ENCODE data around the gene IGFBP4.

DNA sequence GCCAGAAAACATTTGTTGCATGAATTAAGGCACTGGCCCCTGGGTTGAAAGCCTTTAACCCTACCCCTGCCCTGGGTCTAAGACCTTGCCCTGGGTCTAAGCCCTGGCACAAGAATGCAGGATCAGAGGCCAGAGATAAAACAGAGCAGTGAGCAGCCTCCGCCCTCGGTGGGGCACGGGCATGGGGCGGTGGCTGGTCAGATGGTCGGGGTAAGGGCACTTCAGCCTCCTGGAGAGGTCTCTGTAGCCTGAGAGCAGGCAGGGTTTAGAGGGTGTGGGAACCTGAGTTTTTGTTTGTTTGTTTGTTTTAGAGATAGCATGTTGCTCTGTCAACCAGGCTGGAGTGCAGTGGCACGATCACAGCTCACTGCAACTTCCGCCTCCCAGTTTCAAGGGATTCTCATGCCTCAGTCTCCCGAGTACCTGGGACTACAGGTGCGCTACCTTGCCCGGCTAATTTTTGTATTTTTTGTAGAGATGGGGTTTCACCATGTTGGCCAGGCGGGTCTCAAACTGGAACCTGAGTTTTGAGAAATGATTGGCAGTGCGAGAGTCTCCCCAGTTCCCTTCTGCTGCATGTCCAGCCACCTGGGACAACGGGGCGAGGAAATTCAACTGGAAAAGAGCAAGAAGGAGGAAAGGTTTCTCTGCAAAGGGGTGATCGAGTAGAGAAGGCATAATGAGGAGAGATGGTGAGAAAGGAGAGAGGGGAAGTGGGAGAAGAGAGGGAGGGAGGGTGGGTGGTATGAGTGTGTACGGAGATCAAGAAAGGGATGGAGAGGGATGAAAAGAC lies 30.5 kb downstream of the IGFBP4 start:
- TF ChIP-seq POLR2A (IDR thresholded peaks at IDR 0.05) (no peak), EP300 (IDR thresholded peaks at IDR 0.05) (no peak), POLR2AphosphoS5 (IDR thresholded peaks at IDR 0.05) (no peak)
- TF ChIP-seq, protein P1, sequence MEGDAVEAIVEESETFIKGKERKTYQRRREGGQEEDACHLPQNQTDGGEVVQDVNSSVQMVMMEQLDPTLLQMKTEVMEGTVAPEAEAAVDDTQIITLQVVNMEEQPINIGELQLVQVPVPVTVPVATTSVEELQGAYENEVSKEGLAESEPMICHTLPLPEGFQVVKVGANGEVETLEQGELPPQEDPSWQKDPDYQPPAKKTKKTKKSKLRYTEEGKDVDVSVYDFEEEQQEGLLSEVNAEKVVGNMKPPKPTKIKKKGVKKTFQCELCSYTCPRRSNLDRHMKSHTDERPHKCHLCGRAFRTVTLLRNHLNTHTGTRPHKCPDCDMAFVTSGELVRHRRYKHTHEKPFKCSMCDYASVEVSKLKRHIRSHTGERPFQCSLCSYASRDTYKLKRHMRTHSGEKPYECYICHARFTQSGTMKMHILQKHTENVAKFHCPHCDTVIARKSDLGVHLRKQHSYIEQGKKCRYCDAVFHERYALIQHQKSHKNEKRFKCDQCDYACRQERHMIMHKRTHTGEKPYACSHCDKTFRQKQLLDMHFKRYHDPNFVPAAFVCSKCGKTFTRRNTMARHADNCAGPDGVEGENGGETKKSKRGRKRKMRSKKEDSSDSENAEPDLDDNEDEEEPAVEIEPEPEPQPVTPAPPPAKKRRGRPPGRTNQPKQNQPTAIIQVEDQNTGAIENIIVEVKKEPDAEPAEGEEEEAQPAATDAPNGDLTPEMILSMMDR (IDR thresholded peaks at IDR 0.05) = no peak

Data from sigmoid colon (tissue), 4 donors.